C4-2B (cell line): ENCODE results near the gene MTSS2.

Experiments
- H3K27ac ChIP-seq: fragments of 450-650 bp; 2 replicates; pipeline ENCODE4 v1.5.1; 2017
- CTCF ChIP-seq: fragments of 450-650 bp; conservative IDR thresholded peaks from 2 replicates; pipeline ENCODE4 v1.5.1; 2017; ENCODE audit warnings: mild to moderate bottlenecking
- ZFX ChIP-seq: fragments of 450-650 bp; IDR thresholded peaks from 2 replicates; pipeline ENCODE4 v1.6.1; 2017

MTSS2 gene

GRCh38 chr16:70686376-70687101 lies 686 bp upstream of the MTSS2 start:
- peak overlapping the region; percentile 81 for H3K27ac ChIP-seq

DNA sequence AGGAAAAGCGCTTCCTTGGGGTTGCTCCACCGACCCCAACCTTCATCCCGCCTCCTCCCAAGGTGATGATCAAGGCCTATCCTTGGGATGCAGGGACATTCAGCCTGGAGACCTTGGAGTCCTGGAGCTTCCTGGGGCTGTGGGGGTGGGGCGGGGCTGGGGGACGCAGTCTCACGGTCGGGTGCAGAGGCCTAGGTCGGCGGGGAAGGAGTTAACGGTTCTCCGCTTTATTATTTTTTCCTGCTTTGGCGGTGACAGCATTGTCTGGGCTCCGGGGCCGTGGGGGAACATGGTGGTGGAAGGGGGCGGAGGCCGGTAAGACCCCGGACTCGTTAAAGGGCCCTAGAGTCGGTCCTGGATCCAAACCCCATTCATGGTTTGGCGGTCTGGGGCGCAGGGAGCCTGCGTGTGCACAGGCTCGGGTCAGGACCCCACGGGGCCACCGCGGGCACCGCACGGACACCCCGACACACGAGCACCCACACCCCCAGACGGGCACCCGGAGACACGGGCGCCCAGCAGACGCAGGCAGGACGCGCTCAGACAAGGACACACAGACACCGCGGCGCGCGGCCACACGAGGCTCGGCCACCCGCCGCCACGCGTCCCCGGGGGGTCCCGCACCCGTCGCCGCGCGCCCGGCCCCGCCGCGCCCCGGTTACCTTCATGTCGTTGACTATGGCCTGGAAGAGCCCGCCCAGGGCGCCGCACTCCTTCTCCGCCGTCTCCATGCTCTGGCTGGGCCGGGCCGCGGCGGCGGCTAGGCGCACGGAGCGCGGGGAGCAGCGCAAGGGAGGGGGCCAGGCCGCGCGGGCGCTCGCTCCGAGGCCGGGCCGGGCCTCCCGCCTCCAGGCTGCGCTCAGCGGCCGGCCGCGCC lies 554 bp downstream of the MTSS2 start:
- peak overlapping the region; percentile 81 for H3K27ac ChIP-seq
- TF ChIP-seq CTCF (no peak), ZFX (peak; percentile 61; the same call in 1 of the 2 replicates)

More at GRCh38 chr16:70686376-70687101, 686 bp upstream of the MTSS2 start:
- TF ChIP-seq CTCF (no peak), ZFX (no peak)

- no peak for TF ChIP-seq ZFX
- TF ChIP-seq CTCF = no peak
- peak overlapping the region; percentile 81 for H3K27ac ChIP-seq
These were observed 1.4 kb downstream of the MTSS2 start for GRCh38 chr16:70684146-70685060.

- no peak overlapping the region for H3K27ac ChIP-seq
- TF ChIP-seq CTCF (no peak), ZFX (no peak)
These were observed 2.5 kb downstream of the MTSS2 start for GRCh38 chr16:70683146-70683944.

DNA sequence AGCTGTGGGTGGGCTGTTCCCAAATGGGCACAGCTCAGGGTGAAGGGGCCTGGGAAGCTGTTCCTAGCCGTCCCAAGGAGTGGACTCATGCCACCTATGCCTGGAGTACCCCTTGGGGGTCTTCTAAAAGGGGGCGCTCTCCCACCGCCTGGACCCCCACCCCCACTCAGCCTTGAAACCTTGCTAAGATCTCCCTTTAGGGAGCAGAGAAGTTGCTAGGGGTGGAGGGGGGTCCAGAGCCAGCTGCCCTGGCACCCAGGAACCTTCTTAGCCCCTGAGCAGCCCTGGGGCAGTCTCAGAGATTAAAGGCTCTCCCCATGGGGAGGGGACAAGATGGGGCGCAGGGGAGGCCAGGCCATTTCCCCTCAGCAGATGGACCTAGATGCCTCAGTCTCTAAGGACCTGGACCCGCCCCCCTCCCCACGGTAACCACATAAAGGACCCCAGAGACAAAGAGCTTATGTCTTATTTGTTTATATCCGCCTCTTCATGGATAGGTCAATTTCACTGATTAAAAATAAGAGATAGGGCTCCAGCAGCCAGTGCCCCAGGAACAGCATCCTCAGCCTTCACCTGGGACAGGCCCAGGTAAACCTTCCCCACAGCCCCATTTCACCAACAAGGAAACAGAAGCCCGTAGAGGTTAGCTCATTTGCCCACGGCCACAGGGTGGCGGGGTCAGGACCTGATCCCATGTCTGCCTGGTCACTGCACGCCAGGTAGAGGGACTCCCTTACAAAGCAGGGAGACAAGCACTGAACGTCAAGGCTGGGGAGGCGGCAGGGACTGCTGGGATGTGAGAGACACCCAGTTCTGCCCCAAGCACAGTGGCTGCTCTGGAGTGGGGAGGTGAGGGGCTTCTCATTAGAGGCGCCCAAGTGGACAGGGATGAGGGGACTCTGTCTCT lies 3.4 kb downstream of the MTSS2 start:
- H3K27ac ChIP-seq = no peak overlapping the region
- TF ChIP-seq ZFX (no peak), CTCF (no peak)
